Prostate gland (tissue), 2 donors: Measurements from ENCODE around the gene CDK14.

Source experiments
- POLR2AphosphoS5 ChIP-seq: sonication (generic); formaldehyde crosslinking; IDR thresholded peaks from one replicate; pipeline ENCODE4 v1.6.1; 2017; ENCODE audit warnings: antibody characterized with exemption
- TF ChIP-seq, protein P1 (sequence below), 4 experiments: fragments of 200-600 bp in 2 of 4; fragments of 450-650 bp in 2 of 4; sonication (generic) in 2 of 4; IDR thresholded peaks; 1 replicate in 3 of 4; 2 replicates in 1 of 4; pipeline ENCODE4 v1.5.1; 2016 to 2019; ENCODE audit warnings: antibody characterized with exemption in 4 of 4, mild to moderate bottlenecking in 2 of 4, moderate library complexity in 2 of 4

DNA sequence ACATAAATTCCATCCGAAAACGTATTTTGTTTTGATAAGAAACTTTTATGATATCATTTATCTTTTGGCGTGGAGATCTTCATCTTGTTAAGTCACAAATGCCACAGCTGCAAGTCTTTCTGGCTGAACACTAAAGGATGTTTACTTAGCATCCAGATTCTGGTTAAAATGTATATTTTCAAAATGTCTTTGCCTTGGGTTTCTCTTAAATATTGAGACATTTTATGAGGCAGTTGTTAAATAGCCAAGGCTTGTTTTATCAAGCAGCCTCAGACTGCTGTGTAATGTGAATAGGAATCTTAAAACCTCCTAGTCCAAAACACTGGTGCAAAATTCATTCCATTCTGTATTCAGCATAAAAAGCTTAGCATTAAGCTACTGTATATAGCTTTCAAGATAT is 531.8 kb downstream of the CDK14 start:
- no peak for TF ChIP-seq POLR2AphosphoS5
- TF ChIP-seq, protein P1, sequence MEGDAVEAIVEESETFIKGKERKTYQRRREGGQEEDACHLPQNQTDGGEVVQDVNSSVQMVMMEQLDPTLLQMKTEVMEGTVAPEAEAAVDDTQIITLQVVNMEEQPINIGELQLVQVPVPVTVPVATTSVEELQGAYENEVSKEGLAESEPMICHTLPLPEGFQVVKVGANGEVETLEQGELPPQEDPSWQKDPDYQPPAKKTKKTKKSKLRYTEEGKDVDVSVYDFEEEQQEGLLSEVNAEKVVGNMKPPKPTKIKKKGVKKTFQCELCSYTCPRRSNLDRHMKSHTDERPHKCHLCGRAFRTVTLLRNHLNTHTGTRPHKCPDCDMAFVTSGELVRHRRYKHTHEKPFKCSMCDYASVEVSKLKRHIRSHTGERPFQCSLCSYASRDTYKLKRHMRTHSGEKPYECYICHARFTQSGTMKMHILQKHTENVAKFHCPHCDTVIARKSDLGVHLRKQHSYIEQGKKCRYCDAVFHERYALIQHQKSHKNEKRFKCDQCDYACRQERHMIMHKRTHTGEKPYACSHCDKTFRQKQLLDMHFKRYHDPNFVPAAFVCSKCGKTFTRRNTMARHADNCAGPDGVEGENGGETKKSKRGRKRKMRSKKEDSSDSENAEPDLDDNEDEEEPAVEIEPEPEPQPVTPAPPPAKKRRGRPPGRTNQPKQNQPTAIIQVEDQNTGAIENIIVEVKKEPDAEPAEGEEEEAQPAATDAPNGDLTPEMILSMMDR (IDR thresholded peaks at IDR 0.05), result no peak
